Measurements from ENCODE around the gene CCNE1. TPM values are rescaled to one million over a fixed set of nuclear protein-coding genes. Genes with fewer than 3 reads are reported as not detected.

The CCNE1 gene
- polyA plus RNA-seq, 1 of the 3 experiments (the other 2 are of a cell fraction), result 8.9 TPM

GRCh38 chr19:29858000-29858596 lies 46.3 kb downstream of the CCNE1 start:
- peak; percentile 77 for DNase-seq
- Histone ChIP-seq H3K9ac (no peak overlapping the region), H3K4me2 (no peak overlapping the region), H4K20me1 (ENCODE audit: insufficient read depth) (no peaks in the 10 kb centered on the region), H3K27ac (ENCODE audit: low read depth in 2 of 2, low read length in 1 of 2) (no peak overlapping the region), H3K27me3 (ENCODE audit: insufficient read depth) (no peaks in the 10 kb centered on the region; the same call in 1 of the 2 replicates), H3F3A (replicated peaks; ENCODE audit: insufficient read depth) (no peaks in the 10 kb centered on the region), H3K36me3 (replicated peaks in 1 of 2; ENCODE audit: control insufficient read depth in 1 of 2, insufficient read depth in 2 of 2, low read length in 1 of 2) (no peaks in the 10 kb centered on the region), H2AFZ (ENCODE audit: low read depth) (no peak overlapping the region), H3K9me2 (no peaks in the 10 kb centered on the region), H3K79me2 (ENCODE audit: insufficient read depth) (no peaks in the 10 kb centered on the region), H3K9me3 (no peaks in the 10 kb centered on the region), H3K4me1 (ENCODE audit: control insufficient read depth in 1 of 2, insufficient read depth in 2 of 2, low read depth in 1 of 2, low read length in 1 of 2) (no peaks in the 10 kb centered on the region; a peak in 1 of 4 replicates), H3K4me3 (ENCODE audit: low read depth in 2 of 2, low read length in 1 of 2) (peak overlapping the region in 1 of 2 experiments; percentile 47; a peak in 1 of 4 replicates)
- WGBS (ENCODE audit: low lambda C conversion rate), result 19% methylated on average over 9 of the region's 9 CpGs
- TF ChIP-seq SMC3 (IDR thresholded peaks at IDR 0.05; ENCODE audit: low read depth, low read length) (peak; percentile 56; the same call in 1 of the 2 replicates), IRF3 (IDR thresholded peaks at IDR 0.05; ENCODE audit: low read depth, low read length) (no peak), CHD2 (IDR thresholded peaks at IDR 0.05; ENCODE audit: low read length, partially characterized antibody) (no peak), RAD21 (IDR thresholded peaks at IDR 0.05; ENCODE audit: low read length) (peak; percentile 51), CTCF (IDR thresholded peaks at IDR 0.05) (peak; percentile 56), NRF1 (IDR thresholded peaks at IDR 0.05; ENCODE audit: low read depth, low read length) (no peak), GATA2 (CRISPR knock-in tag; IDR thresholded peaks at IDR 0.05) (no peak), USF2 (IDR thresholded peaks at IDR 0.05; ENCODE audit: borderline replicate concordance, low read depth, low read length) (no peak), SIN3A (IDR thresholded peaks at IDR 0.05; ENCODE audit: borderline replicate concordance, low read depth, low read length) (no peak), FOXM1 (IDR thresholded peaks at IDR 0.05; ENCODE audit: low read depth) (no peak), TAF1 (IDR thresholded peaks at IDR 0.05; ENCODE audit: borderline replicate concordance, low read depth, low read length) (no peak)
- ChIA-PET POLR2A (interaction anchor here (0.6 kb wide), 1 partner anchor 296 kb away, joined by 3 read pairs; no protein-coding TSS in a partner anchor), CTCF (interaction anchor here (0.6 to 2.8 kb wide), 36 partner anchors 8 to 791 kb away, joined by 3 to 51 read pairs (median 4); no protein-coding TSS in a partner anchor)

- H3K4me3 ChIP-seq (ENCODE audit: low read depth in 2 of 2, low read length in 1 of 2), result no peak overlapping the region
- no peaks in the 10 kb centered on the region for H3F3A ChIP-seq (replicated peaks; ENCODE audit: insufficient read depth)
- ChIA-PET POLR2A (no interaction called here), CTCF (interaction anchor here (0.6 to 2.8 kb wide), 36 partner anchors 7 to 791 kb away, joined by 3 to 51 read pairs (median 4); no protein-coding TSS in a partner anchor)
- no peaks in the 10 kb centered on the region; the same call in 1 of the 2 replicates for H3K27me3 ChIP-seq (ENCODE audit: insufficient read depth)
- no peak overlapping the region for H3K4me2 ChIP-seq
- H3K4me1 ChIP-seq (ENCODE audit: control insufficient read depth in 1 of 2, insufficient read depth in 2 of 2, low read depth in 1 of 2, low read length in 1 of 2), result no peaks in the 10 kb centered on the region; a peak in 1 of 4 replicates
- no peak overlapping the region for H2AFZ ChIP-seq (ENCODE audit: low read depth)
- no peak for DNase-seq
- 34% methylated on average over 11 of the region's 13 CpGs for WGBS (ENCODE audit: low lambda C conversion rate)
- no peaks in the 10 kb centered on the region for H3K79me2 ChIP-seq (ENCODE audit: insufficient read depth)
- no peaks in the 10 kb centered on the region for H3K9me3 ChIP-seq
- no peaks in the 10 kb centered on the region for H3K9me2 ChIP-seq
- no peak overlapping the region for H3K27ac ChIP-seq (ENCODE audit: low read depth in 2 of 2, low read length in 1 of 2)
- H3K9ac ChIP-seq, result no peak overlapping the region
- H4K20me1 ChIP-seq (ENCODE audit: insufficient read depth), result no peaks in the 10 kb centered on the region
- no peaks in the 10 kb centered on the region for H3K36me3 ChIP-seq (replicated peaks in 1 of 2; ENCODE audit: control insufficient read depth in 1 of 2, insufficient read depth in 2 of 2, low read length in 1 of 2)
- TF ChIP-seq CHD2 (IDR thresholded peaks at IDR 0.05; ENCODE audit: low read length, partially characterized antibody), result no peak
- TF ChIP-seq NFIC (IDR thresholded peaks at IDR 0.05; ENCODE audit: borderline replicate concordance), result no peak
- no peak for TF ChIP-seq CTCF (IDR thresholded peaks at IDR 0.05)
- TF ChIP-seq USF2 (IDR thresholded peaks at IDR 0.05; ENCODE audit: borderline replicate concordance, low read depth, low read length), result no peak
- no peak for TF ChIP-seq FOSL2 (IDR thresholded peaks at IDR 0.05; ENCODE audit: borderline replicate concordance, low read depth)
- TF ChIP-seq IRF3 (IDR thresholded peaks at IDR 0.05; ENCODE audit: low read depth, low read length), result no peak
- TF ChIP-seq SIN3A (IDR thresholded peaks at IDR 0.05; ENCODE audit: borderline replicate concordance, low read depth, low read length), result no peak
- TF ChIP-seq YY1 (IDR thresholded peaks at IDR 0.05; ENCODE audit: low read depth), result no peak
- no peak for TF ChIP-seq EZH2phosphoT487 (IDR thresholded peaks at IDR 0.05; ENCODE audit: borderline replicate concordance, low read depth)
These were observed 46.8 kb downstream of the CCNE1 start for GRCh38 chr19:29858621-29859020.
